Thyroid gland (tissue), 4 donors: ENCODE data around the gene STK10.

ENCODE experiments used
- CTCF ChIP-seq, 6 experiments: fragments of 200-600 bp in 3 of 6; fragments of 450-650 bp in 3 of 6; sonication (generic) in 3 of 6; IDR thresholded peaks; one replicate each; pipeline ENCODE4 v1.5.1; 2016 to 2019; ENCODE audit warnings: antibody characterized with exemption in 6 of 6, mild to moderate bottlenecking in 2 of 6, inconsistent platforms in 1 of 6, moderate library complexity in 1 of 6
- POLR2A ChIP-seq, 2 donors: fragments of 450-650 bp; IDR thresholded peaks; one replicate each; pipeline ENCODE4 v1.6.1; 2017; ENCODE audit warnings: antibody characterized with exemption in 2 of 2, mild to moderate bottlenecking in 2 of 2, moderate library complexity in 1 of 2

DNA sequence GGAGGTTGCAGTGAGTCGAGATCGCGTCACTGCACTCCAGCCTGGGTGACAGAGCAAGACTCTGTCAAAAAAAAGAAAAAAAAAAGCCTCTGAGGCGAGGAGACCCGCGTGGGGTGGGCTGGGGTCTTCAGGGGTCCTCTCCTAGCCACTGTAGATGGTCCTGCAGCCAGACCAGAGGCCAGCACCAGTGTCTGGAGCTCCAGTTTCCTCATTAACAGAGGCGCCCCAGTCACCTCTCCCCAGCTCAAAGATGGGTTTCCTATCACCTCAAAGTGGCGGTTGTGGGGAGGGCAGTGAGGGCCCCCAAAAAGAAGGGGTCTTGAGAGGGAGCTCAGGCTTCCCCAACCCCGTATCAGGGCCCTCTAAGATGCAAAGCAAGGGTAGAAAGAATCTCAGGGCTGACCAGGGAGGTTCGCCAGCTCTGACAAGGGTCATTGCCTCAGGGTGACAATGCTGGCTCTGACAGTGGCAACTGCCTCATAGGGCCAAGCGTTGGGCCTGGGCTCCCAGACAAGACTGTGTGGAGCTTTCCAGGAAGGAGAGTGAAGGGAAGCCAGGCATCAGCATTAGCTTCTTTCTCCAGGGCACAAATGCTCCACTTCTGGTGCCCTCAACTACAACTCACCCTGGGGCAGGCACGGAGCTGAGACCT lies 15.0 kb downstream of the STK10 start:
- TF ChIP-seq CTCF (IDR thresholded peaks at IDR 0.05) (no peak), POLR2A (IDR thresholded peaks at IDR 0.05) (no peak)
